ENCODE data around the gene BAMBI. TPM values are rescaled to one million over a fixed set of nuclear protein-coding genes. Genes with fewer than 3 reads are reported as not detected.

BAMBI gene
- total and polyA plus RNA-seq, 10 of the 15 experiments (the other 5 are each of a cell fraction or from before 2014, with no cell fraction given), result 0.03 to 0.18 (median 0.09) TPM; not detected in 6

- Histone ChIP-seq H3K9me3 (replicated peaks; ENCODE audit: control insufficient read depth, insufficient read depth, low read length) (no peaks in the 10 kb centered on the region), H3K4me1 (ENCODE audit: control insufficient read depth, insufficient read depth, low read length) (no peaks in the 10 kb centered on the region), H3K4me3 (no peak overlapping the region), H4K20me1 (ENCODE audit: control insufficient read depth, insufficient read depth) (no peaks in the 10 kb centered on the region), H3K36me3 (ENCODE audit: control insufficient read depth in 2 of 2, insufficient read depth in 2 of 2, low read length in 1 of 2) (no peaks in the 10 kb centered on the region), H3K4me2 (ENCODE audit: control insufficient read depth, insufficient read depth) (no peak overlapping the region), H3K27me3 (replicated peaks in 1 of 2; ENCODE audit: control insufficient read depth in 2 of 2, insufficient read depth in 2 of 2, low read length in 1 of 2) (no peaks in the 10 kb centered on the region), H3K27ac (ENCODE audit: control insufficient read depth, insufficient read depth) (no peak overlapping the region), H3K9ac (ENCODE audit: control insufficient read depth, insufficient read depth, low read length) (no peak overlapping the region), H3K79me2 (ENCODE audit: control insufficient read depth, insufficient read depth, low read length) (no peaks in the 10 kb centered on the region), H2AFZ (ENCODE audit: control insufficient read depth, low read depth, low read length) (no peak overlapping the region)
- DNase-seq (ENCODE audit: low read depth, low spot score) (no peak), FAIRE-seq (no peak), ATAC-seq (no peak)
- ChIA-PET SMC1A (ENCODE audit: uncharacterized antibody, unreplicated experiment) (no interaction called here), RAD21 (ENCODE audit: unreplicated experiment) (no interaction called here), CTCF (no interaction called here), POLR2A (no interaction called here)
- in situ Hi-C loops (cut with MboI) (no loop called here), intact Hi-C loops (cut with micrococcal nuclease; ENCODE audit: unreplicated experiment) (no loop called here)
- WGBS (ENCODE audit: insufficient coverage, insufficient replicate concordance, low lambda C conversion rate, missing lambda C conversion rate), result 45% methylated on average over 9 of the region's 9 CpGs
- no TSS peak for BruUV-seq (replicated peaks)
- TF ChIP-seq BCL11A (IDR thresholded peaks at IDR 0.05; ENCODE audit: low read depth, low read length) (no peak), FOS (IDR thresholded peaks at IDR 0.05; ENCODE audit: borderline replicate concordance, extremely low read depth, insufficient read length) (no peak), SIN3A (IDR thresholded peaks at IDR 0.05; ENCODE audit: low read depth, low read length) (no peak), SMAD1 (IDR thresholded peaks at IDR 0.05; ENCODE audit: low read depth, partially characterized antibody) (no peak), EED (IDR thresholded peaks at IDR 0.05; ENCODE audit: low read depth) (no peak), POLR2A (IDR thresholded peaks at IDR 0.05; ENCODE audit: low read depth, low read length) (no peak), IKZF1 (conservative IDR thresholded peaks at IDR 0.05) (no peak), STAT3 (IDR thresholded peaks at IDR 0.05; ENCODE audit: low read depth, low read length) (no peak), MTA3 (IDR thresholded peaks at IDR 0.05; ENCODE audit: borderline replicate concordance, low read length) (no peak), MEF2A (IDR thresholded peaks at IDR 0.05; ENCODE audit: insufficient read depth, low read depth, low read length) (no peak), BACH1 (IDR thresholded peaks at IDR 0.05; ENCODE audit: borderline replicate concordance) (no peak)
- TF ChIP-seq, protein P1, sequence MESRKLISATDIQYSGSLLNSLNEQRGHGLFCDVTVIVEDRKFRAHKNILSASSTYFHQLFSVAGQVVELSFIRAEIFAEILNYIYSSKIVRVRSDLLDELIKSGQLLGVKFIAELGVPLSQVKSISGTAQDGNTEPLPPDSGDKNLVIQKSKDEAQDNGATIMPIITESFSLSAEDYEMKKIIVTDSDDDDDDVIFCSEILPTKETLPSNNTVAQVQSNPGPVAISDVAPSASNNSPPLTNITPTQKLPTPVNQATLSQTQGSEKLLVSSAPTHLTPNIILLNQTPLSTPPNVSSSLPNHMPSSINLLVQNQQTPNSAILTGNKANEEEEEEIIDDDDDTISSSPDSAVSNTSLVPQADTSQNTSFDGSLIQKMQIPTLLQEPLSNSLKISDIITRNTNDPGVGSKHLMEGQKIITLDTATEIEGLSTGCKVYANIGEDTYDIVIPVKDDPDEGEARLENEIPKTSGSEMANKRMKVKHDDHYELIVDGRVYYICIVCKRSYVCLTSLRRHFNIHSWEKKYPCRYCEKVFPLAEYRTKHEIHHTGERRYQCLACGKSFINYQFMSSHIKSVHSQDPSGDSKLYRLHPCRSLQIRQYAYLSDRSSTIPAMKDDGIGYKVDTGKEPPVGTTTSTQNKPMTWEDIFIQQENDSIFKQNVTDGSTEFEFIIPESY (IDR thresholded peaks at IDR 0.05), result no peak
- TF ChIP-seq, protein P2, sequence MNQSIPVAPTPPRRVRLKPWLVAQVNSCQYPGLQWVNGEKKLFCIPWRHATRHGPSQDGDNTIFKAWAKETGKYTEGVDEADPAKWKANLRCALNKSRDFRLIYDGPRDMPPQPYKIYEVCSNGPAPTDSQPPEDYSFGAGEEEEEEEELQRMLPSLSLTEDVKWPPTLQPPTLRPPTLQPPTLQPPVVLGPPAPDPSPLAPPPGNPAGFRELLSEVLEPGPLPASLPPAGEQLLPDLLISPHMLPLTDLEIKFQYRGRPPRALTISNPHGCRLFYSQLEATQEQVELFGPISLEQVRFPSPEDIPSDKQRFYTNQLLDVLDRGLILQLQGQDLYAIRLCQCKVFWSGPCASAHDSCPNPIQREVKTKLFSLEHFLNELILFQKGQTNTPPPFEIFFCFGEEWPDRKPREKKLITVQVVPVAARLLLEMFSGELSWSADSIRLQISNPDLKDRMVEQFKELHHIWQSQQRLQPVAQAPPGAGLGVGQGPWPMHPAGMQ (IDR thresholded peaks at IDR 0.05; ENCODE audit: borderline replicate concordance), result no peak
- TF ChIP-seq, protein P3, sequence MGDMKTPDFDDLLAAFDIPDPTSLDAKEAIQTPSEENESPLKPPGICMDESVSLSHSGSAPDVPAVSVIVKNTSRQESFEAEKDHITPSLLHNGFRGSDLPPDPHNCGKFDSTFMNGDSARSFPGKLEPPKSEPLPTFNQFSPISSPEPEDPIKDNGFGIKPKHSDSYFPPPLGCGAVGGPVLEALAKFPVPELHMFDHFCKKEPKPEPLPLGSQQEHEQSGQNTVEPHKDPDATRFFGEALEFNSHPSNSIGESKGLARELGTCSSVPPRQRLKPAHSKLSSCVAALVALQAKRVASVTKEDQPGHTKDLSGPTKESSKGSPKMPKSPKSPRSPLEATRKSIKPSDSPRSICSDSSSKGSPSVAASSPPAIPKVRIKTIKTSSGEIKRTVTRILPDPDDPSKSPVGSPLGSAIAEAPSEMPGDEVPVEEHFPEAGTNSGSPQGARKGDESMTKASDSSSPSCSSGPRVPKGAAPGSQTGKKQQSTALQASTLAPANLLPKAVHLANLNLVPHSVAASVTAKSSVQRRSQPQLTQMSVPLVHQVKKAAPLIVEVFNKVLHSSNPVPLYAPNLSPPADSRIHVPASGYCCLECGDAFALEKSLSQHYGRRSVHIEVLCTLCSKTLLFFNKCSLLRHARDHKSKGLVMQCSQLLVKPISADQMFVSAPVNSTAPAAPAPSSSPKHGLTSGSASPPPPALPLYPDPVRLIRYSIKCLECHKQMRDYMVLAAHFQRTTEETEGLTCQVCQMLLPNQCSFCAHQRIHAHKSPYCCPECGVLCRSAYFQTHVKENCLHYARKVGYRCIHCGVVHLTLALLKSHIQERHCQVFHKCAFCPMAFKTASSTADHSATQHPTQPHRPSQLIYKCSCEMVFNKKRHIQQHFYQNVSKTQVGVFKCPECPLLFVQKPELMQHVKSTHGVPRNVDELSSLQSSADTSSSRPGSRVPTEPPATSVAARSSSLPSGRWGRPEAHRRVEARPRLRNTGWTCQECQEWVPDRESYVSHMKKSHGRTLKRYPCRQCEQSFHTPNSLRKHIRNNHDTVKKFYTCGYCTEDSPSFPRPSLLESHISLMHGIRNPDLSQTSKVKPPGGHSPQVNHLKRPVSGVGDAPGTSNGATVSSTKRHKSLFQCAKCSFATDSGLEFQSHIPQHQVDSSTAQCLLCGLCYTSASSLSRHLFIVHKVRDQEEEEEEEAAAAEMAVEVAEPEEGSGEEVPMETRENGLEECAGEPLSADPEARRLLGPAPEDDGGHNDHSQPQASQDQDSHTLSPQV (IDR thresholded peaks at IDR 0.05), result no peak
Measured at GRCh38 chr10:28709001-28709710, 31.8 kb downstream of the BAMBI start.

Data from GM12878 (cell line).